Measurements from ENCODE around the gene NPW.

GRCh38 chr16:2004795-2005517 is 14.6 kb upstream of the NPW start:
- TF ChIP-seq CTCF (conservative IDR thresholded peaks at IDR 0.05) (no peak), ZFX (IDR thresholded peaks at IDR 0.05) (no peak)
